HFFc6 (cell line): Measurements from ENCODE around the gene MCL1. TPM values are rescaled to one million over a fixed set of nuclear protein-coding genes. Genes with fewer than 3 reads are reported as not detected.
A peak's percentile ranks its signal among the peaks of the same experiment; 100 is the strongest.
"Not testable (repeated sequence)": the region's sequence is repeated elsewhere in the genome, so short reads cannot be mapped to it uniquely, and the experiment has no call there.

Source experiments
- DNase-seq: peaks from one replicate; pipeline ENCODE4 v3.0.0-alpha.2; 2018
- H3K27ac Mint-ChIP-seq: 2 replicates; pipeline ENCODE4 v1.8.0; 2020; ENCODE audit warnings: mild to moderate bottlenecking, mixed read lengths
- H3K27me3 Mint-ChIP-seq: 2 replicates; pipeline ENCODE4 v1.8.0; 2021; ENCODE audit warnings: mild to moderate bottlenecking, moderate library complexity, mixed read lengths; ENCODE audit not compliant: insufficient read depth
- H3K36me3 Mint-ChIP-seq: 2 replicates; pipeline ENCODE4 v1.8.0; 2021; ENCODE audit warnings: low read depth, mixed read lengths
- H3K4me1 Mint-ChIP-seq: 2 replicates; pipeline ENCODE4 v1.8.0; 2020; ENCODE audit warnings: low read depth, mixed read lengths
- H3K4me3 Mint-ChIP-seq: 2 replicates; pipeline ENCODE4 v1.8.0; 2020; ENCODE audit warnings: mild to moderate bottlenecking, moderate library complexity, mixed read lengths
- H3K9me3 Mint-ChIP-seq: 2 replicates; pipeline ENCODE4 v1.8.0; 2020; ENCODE audit warnings: mild to moderate bottlenecking, mixed read lengths
- total RNA-seq, 6 experiments: library from RNA; stranded (reverse); fragmentation: NEBNext Ultra II Directional; extraction: Animal tissue kit (Norgen Biotek cat#: 25700); gene quantifications; 2 replicates in 1 of 6; 3 replicates in 5 of 6; pipeline ENCODE4 v1.2.3, GENCODE V29; 2021
- TF ChIP-seq, protein P1 (sequence below): fragments of 200-600 bp; sonication (generic); IDR thresholded peaks from 2 replicates; pipeline ENCODE4 v1.5.0; 2021; ENCODE audit warnings: antibody characterized with exemption, mild to moderate bottlenecking

The MCL1 gene
- total RNA-seq, 6 experiments from 2014 or later = 155 to 170 (median 164) TPM

DNA sequence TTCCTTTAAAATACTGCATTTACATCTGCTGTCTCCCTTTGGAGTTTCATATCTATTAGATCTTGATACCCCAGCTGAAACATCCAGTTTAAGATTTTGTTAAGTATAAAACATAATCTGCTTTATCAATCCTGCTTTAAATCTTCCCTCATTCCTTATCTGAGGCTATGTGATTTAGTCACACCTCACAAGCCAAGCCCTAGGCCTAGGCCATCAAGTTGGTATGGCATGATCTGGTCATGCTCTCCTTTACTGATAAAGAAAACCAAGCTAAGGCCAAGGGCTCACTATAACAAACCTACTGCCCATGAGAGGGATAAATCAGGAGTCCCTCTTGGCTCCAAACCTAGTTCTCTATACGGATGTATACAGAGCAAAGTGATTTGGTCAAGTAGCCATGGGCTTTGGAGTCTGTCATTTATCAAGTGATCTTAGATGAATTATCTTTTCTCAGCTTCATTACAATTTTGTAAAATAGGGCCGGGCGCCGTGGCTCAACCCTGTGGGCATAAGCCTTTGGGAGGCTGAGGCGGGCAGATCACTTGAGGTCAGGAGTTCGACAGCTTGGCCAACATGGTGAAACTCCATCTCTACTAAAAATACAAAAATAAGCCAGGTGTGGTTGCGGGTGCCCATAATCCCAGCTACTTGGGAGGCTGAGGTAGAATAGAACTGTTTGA lies 27.2 kb upstream of the MCL1 start:
- Mint-ChIP-seq H3K4me3 (no peak overlapping the region), H3K27ac (peak overlapping the region; percentile 71)
- TF ChIP-seq, protein P1, sequence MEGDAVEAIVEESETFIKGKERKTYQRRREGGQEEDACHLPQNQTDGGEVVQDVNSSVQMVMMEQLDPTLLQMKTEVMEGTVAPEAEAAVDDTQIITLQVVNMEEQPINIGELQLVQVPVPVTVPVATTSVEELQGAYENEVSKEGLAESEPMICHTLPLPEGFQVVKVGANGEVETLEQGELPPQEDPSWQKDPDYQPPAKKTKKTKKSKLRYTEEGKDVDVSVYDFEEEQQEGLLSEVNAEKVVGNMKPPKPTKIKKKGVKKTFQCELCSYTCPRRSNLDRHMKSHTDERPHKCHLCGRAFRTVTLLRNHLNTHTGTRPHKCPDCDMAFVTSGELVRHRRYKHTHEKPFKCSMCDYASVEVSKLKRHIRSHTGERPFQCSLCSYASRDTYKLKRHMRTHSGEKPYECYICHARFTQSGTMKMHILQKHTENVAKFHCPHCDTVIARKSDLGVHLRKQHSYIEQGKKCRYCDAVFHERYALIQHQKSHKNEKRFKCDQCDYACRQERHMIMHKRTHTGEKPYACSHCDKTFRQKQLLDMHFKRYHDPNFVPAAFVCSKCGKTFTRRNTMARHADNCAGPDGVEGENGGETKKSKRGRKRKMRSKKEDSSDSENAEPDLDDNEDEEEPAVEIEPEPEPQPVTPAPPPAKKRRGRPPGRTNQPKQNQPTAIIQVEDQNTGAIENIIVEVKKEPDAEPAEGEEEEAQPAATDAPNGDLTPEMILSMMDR = no peak

DNA sequence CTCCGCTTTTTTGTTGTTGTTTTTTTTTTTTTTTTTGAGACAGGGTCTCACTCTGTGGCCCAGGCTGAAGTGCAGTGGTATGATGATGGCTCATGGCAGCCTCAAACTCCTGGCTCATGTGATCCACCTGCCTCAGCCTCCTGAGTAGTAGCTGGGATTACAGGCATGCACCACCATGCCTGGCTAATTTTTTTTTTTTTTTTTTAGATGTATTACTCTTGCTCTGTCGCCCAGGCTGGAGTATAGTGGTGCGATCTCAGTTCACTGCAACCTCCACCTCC lies 26.0 kb upstream of the MCL1 start:
- H3K27me3 Mint-ChIP-seq, DNase-seq, H3K36me3 Mint-ChIP-seq, H3K9me3 Mint-ChIP-seq, H3K4me3 Mint-ChIP-seq: not testable (repeated sequence)
- Mint-ChIP-seq H3K4me1 (peaks cover 40% of the 10 kb centered on the region), H3K27ac (peak overlapping the region; percentile 100)

More for the DNA sequence above, 27.2 kb upstream of the MCL1 start:
- Mint-ChIP-seq H3K9me3 (no peaks in the 10 kb centered on the region), H3K36me3 (peaks cover 5% of the 10 kb centered on the region), H3K4me1 (peaks cover 47% of the 10 kb centered on the region), H3K27me3 (no peaks in the 10 kb centered on the region)
- no peak for DNase-seq

DNA sequence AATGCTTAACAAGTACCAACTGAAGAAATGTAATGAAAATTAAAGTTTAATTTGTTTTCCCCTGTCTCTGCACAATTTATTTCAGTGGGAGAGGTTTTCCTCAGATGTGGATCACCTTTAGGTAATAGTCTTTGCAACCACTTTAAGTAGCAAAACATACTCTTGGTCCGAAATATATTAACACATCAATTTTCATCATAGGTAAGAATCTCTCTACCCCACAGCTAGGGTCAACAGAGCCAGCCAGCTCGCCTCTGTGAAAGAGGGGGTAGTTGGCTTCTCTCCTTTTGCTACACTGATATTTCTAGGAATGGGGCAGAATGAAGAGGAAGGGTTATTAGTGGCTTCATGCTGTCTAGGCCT lies 24.8 kb upstream of the MCL1 start:
- no peak for DNase-seq
- Mint-ChIP-seq H3K36me3 (peaks cover 14% of the 10 kb centered on the region), H3K27me3 (no peaks in the 10 kb centered on the region), H3K27ac (peak overlapping the region; percentile 100), H3K9me3 (no peaks in the 10 kb centered on the region), H3K4me1 (peaks cover 31% of the 10 kb centered on the region), H3K4me3 (peak overlapping the region; percentile 69)
- TF ChIP-seq, protein P1 = no peak

DNA sequence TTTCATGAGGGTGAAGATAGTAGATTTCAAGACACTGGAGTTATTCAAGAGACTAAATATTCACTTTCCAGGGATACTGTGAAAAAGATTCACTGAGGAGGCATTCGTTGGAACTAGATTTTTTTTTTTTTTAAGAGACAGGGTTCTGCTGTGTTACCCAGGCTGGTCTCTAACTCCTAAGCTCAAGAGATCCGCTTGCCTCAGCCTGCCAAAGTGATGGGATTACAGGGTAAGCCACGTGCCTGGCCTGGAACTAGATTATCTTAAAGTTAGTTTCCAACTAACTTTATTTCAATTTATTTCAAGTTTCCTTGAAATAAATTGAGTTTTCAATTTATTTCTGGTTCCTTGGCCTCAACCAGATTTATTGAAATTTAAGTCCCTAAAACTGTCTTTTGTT lies 24.3 kb upstream of the MCL1 start:
- Mint-ChIP-seq H3K27ac (peak overlapping the region; percentile 100), H3K9me3 (no peaks in the 10 kb centered on the region), H3K36me3 (peaks cover 14% of the 10 kb centered on the region), H3K4me3 (no peak overlapping the region), H3K27me3 (no peaks in the 10 kb centered on the region), H3K4me1 (peaks cover 30% of the 10 kb centered on the region)
- DNase-seq = no peak
- TF ChIP-seq, protein P1 = no peak

DNA sequence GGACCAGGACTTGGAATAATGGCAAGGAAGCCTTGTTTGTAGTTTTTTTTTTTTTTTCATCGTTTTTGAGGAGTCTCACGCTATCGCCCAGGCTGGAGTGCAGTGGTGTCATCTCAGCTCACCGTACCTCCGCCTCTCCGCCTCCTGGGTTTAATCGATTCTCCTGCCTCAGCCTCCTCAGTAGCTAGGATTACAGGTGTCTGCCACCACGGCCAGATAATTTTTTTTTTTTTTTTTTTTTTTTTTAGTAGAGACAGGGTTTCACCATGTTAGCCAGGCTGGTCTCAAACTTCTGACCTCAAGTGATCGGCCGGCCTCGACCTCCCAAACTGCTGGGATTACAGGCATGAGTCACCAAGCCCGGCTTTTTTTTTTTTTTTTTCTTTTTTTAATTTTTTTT lies 23.0 kb upstream of the MCL1 start:
- not testable (repeated sequence) for DNase-seq, H3K9me3 Mint-ChIP-seq, H3K27ac Mint-ChIP-seq, H3K4me3 Mint-ChIP-seq, H3K27me3 Mint-ChIP-seq
- Mint-ChIP-seq H3K4me1 (peaks cover 30% of the 10 kb centered on the region), H3K36me3 (peaks cover 14% of the 10 kb centered on the region)

DNA sequence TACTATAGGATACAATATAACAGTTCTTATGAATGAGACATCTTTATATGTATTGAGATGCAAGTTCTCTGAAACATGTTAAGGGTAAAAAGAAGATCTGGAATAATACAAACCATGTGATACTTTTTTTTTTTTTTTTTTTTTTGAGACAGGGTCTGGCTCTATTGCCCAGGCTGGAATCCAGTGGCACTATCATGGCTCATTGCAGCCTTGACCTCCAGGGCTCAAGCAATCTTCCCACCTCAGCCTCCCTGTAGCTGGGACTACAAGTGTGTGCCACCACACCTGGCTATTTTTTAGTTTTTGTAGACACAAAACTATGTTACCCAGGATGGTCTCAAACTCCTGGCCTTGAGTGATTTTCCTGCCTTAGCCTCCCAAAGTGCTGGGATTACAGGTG lies 22.1 kb upstream of the MCL1 start:
- no peak for DNase-seq
- peaks cover 35% of the 10 kb centered on the region for H3K4me1 Mint-ChIP-seq
- no peaks in the 10 kb centered on the region for H3K27me3 Mint-ChIP-seq
- TF ChIP-seq, protein P1 = no peak
- H3K9me3 Mint-ChIP-seq = no peaks in the 10 kb centered on the region
- peaks cover 12% of the 10 kb centered on the region for H3K36me3 Mint-ChIP-seq
- H3K27ac Mint-ChIP-seq = no peak overlapping the region
- H3K4me3 Mint-ChIP-seq = no peak overlapping the region

DNA sequence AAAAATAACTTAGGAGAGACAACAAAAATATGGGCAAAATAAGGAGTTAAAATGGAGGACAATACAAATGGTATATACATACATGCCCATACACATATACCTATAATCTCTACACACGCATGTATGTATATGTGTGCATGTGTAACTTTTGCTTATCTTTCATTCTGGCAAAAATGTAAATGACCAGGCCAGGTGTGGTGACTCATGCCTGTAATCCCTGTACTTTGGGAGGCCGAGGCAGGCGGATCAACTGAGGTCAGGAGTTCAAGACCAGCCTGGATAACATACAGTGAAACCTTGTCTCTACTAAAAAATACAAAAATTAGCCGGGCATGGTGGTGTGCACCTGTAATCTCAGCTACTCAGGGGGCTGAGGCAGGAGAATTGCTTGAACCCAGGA lies 18.9 kb upstream of the MCL1 start:
- Mint-ChIP-seq H3K4me1 (peaks cover 30% of the 10 kb centered on the region), H3K36me3 (peaks cover 14% of the 10 kb centered on the region; the same call in 1 of the 2 replicates)
- not testable (repeated sequence) for DNase-seq, H3K27me3 Mint-ChIP-seq, H3K9me3 Mint-ChIP-seq, H3K27ac Mint-ChIP-seq, H3K4me3 Mint-ChIP-seq
